HFF-Myc (cell line): Measurements from ENCODE around the gene DRC7.

ENCODE experiments used
- DNase-seq: peaks from one replicate; pipeline ENCODE4 v3.0.0-alpha.2; 2011; ENCODE audit warnings: low read depth; ENCODE audit errors: extremely low read depth
- H3K4me3 ChIP-seq: replicated peaks from 2 replicates; pipeline ENCODE4 v1.5.1; 2011; ENCODE audit warnings: low read depth, mild to moderate bottlenecking, control low read depth, low read length
- TF ChIP-seq, protein P1 (sequence below): IDR thresholded peaks from 2 replicates; pipeline ENCODE4 v1.5.1; 2012; ENCODE audit warnings: mild to moderate bottlenecking, low read depth, low read length, control low read depth; ENCODE audit errors: missing control alignments

The DRC7 gene

DNA sequence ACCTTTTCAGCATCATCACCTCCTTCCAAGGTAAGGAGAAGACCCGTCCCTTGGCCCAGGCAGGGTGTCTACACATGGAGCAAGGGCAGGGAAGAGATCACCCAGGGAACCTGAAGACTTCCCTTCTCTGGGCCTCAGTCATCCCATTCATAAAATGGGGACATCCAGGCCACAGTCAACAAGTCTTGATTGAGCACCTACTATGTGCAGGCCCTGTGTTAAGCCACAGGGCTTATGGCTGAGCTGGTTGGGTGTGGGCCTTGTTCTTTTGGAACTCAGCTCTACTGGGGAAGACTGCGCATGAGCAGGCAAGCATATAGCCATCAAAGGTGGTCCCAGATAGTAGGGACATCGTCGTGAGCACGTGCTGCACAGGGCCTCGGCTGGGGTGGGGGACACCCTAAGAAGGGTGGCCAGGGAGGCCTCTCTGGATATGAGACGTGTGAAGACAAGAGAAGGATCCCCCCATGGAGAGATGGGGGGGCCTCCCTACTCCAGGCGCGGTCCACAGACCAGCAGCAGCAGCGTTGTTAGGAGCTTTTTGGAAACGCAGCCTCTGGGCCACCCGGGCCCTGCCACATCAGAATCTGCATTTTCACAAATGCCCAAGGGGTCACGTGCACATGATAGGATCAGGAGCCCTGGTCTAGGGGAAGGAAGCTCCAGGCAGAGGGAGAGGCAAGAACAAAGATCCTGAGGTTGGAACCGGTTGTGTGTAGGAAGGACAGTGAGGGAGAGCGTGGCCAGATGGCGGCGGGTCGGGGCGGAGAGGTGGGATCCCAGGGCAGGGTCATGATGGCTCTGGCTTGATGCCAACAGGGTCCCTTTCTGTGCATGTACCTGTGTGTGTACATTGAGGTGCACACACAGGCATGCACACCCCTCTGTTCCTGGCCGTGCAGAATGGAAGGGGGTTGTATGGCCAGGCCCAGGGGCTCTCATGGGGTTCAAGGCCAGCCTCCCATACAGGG is 32.4 kb upstream of the DRC7 start:
- DNase-seq = no peak
- TF ChIP-seq, protein P1, sequence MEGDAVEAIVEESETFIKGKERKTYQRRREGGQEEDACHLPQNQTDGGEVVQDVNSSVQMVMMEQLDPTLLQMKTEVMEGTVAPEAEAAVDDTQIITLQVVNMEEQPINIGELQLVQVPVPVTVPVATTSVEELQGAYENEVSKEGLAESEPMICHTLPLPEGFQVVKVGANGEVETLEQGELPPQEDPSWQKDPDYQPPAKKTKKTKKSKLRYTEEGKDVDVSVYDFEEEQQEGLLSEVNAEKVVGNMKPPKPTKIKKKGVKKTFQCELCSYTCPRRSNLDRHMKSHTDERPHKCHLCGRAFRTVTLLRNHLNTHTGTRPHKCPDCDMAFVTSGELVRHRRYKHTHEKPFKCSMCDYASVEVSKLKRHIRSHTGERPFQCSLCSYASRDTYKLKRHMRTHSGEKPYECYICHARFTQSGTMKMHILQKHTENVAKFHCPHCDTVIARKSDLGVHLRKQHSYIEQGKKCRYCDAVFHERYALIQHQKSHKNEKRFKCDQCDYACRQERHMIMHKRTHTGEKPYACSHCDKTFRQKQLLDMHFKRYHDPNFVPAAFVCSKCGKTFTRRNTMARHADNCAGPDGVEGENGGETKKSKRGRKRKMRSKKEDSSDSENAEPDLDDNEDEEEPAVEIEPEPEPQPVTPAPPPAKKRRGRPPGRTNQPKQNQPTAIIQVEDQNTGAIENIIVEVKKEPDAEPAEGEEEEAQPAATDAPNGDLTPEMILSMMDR = no peak
- no peak overlapping the region for H3K4me3 ChIP-seq

DNA sequence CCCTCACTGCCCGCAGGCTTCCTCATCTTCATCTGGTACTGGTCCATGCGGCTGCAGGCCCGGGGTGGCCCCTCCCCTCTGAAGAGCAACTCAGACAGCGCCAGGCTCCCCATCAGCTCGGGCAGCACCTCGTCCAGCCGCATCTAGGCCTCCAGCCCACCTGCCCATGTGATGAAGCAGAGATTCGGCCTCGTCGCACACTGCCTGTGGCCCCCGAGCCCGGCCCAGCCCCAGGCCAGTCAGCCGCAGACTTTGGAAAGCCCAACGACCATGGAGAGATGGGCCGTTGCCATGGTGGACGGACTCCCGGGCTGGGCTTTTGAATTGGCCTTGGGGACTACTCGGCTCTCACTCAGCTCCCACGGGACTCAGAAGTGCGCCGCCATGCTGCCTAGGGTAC is 31.2 kb upstream of the DRC7 start:
- no peak overlapping the region for H3K4me3 ChIP-seq
- TF ChIP-seq, protein P1 = no peak
- no peak for DNase-seq

- DNase-seq = no peak
- TF ChIP-seq, protein P1 = no peak
- H3K4me3 ChIP-seq = no peak overlapping the region
Observed at GRCh38 chr16:57663917-57664661, 30.5 kb upstream of the DRC7 start.

GRCh38 chr16:57664662-57665025 is 30.0 kb upstream of the DRC7 start:
- TF ChIP-seq, protein P1 = no peak
- no peak for DNase-seq

DNA sequence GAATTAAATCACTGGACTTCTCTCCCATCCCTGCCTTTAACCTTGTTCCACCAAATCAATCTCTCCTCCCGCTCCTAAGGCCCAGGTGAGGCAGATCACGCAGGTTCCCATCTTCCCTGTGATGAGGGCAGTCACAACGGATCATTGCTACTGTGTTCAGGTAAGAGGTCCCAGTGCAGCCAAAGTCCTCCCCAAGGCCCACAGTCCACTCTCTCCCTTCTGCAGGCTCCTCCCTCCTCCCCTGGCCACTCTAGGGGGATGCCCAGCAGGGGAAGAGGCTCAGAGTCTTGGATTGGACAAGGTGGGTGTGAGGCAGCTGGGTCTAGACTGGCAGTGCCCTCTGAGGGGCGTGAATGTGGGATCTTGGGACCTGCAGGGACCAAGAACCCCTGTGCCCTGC is 29.1 kb upstream of the DRC7 start:
- no peak for DNase-seq
- TF ChIP-seq, protein P1 = no peak
- H3K4me3 ChIP-seq = no peak overlapping the region

More at GRCh38 chr16:57664662-57665025, 30.0 kb upstream of the DRC7 start:
- H3K4me3 ChIP-seq = no peak overlapping the region

GRCh38 chr16:57666353-57667047 is 28.1 kb upstream of the DRC7 start:
- no peak for DNase-seq
- no peak overlapping the region for H3K4me3 ChIP-seq
- TF ChIP-seq, protein P1 = no peak
